SH-SY5Y (cell line): ENCODE results near the gene ST13.

ENCODE experiments used
- GATA2 ChIP-seq: IDR thresholded peaks from 2 replicates; pipeline ENCODE4 v1.6.1; 2011; ENCODE audit warnings: mild to moderate bottlenecking, low read depth, low read length
- GATA3 ChIP-seq: IDR thresholded peaks from 2 replicates; pipeline ENCODE4 v1.6.1; 2011; ENCODE audit warnings: low read depth, mild to moderate bottlenecking, low read length, moderate library complexity

- TF ChIP-seq GATA2 (no peak), GATA3 (no peak)
Measured at GRCh38 chr22:40877488-40877887, 21.0 kb upstream of the ST13 start.
